ENCODE measurements around the gene USP54. TPM values are rescaled to one million over a fixed set of nuclear protein-coding genes. Genes with fewer than 3 reads are reported as not detected.

The USP54 gene
- total and polyA plus RNA-seq, 8 donors, result 54.8 to 122 (median 66.1) TPM

GRCh38 chr10:73448384-73448783 is 142.8 kb downstream of the USP54 start:
- TF ChIP-seq, protein P1, sequence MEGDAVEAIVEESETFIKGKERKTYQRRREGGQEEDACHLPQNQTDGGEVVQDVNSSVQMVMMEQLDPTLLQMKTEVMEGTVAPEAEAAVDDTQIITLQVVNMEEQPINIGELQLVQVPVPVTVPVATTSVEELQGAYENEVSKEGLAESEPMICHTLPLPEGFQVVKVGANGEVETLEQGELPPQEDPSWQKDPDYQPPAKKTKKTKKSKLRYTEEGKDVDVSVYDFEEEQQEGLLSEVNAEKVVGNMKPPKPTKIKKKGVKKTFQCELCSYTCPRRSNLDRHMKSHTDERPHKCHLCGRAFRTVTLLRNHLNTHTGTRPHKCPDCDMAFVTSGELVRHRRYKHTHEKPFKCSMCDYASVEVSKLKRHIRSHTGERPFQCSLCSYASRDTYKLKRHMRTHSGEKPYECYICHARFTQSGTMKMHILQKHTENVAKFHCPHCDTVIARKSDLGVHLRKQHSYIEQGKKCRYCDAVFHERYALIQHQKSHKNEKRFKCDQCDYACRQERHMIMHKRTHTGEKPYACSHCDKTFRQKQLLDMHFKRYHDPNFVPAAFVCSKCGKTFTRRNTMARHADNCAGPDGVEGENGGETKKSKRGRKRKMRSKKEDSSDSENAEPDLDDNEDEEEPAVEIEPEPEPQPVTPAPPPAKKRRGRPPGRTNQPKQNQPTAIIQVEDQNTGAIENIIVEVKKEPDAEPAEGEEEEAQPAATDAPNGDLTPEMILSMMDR (IDR thresholded peaks at IDR 0.05), result no peak
- Histone ChIP-seq H3K9me3 (no peaks in the 10 kb centered on the region), H3K4me1 (no peaks in the 10 kb centered on the region), H3K27me3 (no peaks in the 10 kb centered on the region), H3K27ac (no peak overlapping the region), H3K4me3 (no peak overlapping the region), H3K36me3 (peaks cover 0 to 30% of the 10 kb centered on the region in 2 donors)
- ATAC-seq (no peak), DNase-seq (no peak)
- intact Hi-C loops (cut with DNase I), result no loop called here

Other genes starting within 250 kb of the USP54 start
- 1 to 10 TPM in 1 of 2 donors, under 1 TPM in 1; 0.87 to 3.2 TPM for gene CFAP70, start 232.5 kb downstream of the USP54 start, total RNA-seq
- gene CFAP70, start 232.5 kb downstream of the USP54 start, polyA plus RNA-seq (ENCODE audit: insufficient read length in 6 of 6), result 10 to 100 TPM in 4 of 6 donors, 1 to 10 TPM in 2; 9.0 to 21.8 (median 15.8) TPM
- 100 to 1,000 TPM in 1 of 2 donors, 10 to 100 TPM in 1; 99.4 to 118 TPM for gene ANXA7, start 177.3 kb downstream of the USP54 start, total RNA-seq
- gene ANXA7, start 177.3 kb downstream of the USP54 start, polyA plus RNA-seq (ENCODE audit: insufficient read length in 6 of 6), result 10 to 100 TPM; 63.7 to 78.9 (median 71.4) TPM
- gene MSS51, start 157.8 kb downstream of the USP54 start, total RNA-seq, result 1 to 10 TPM; 1.3 to 2.7 TPM
- 1 to 10 TPM; 4.2 to 7.0 (median 5.6) TPM for gene MSS51, start 157.8 kb downstream of the USP54 start, polyA plus RNA-seq (ENCODE audit: insufficient read length in 6 of 6)
- gene PPP3CB, start 95.3 kb downstream of the USP54 start, total RNA-seq, result 10 to 100 TPM; 32.3 to 39.7 TPM
- 10 to 100 TPM; 63.0 to 71.3 (median 69.2) TPM for gene PPP3CB, start 95.3 kb downstream of the USP54 start, polyA plus RNA-seq (ENCODE audit: insufficient read length in 6 of 6)
- gene MYOZ1, start 50.1 kb upstream of the USP54 start, total RNA-seq, result 1 to 10 TPM in 1 of 2 donors, under 1 TPM in 1; 0.99 to 2.1 TPM
- 1 to 10 TPM; 1.7 to 3.1 (median 2.7) TPM for gene MYOZ1, start 50.1 kb upstream of the USP54 start, polyA plus RNA-seq (ENCODE audit: insufficient read length in 6 of 6)
- gene SYNPO2L, start 64.7 kb upstream of the USP54 start, total RNA-seq, result under 1 TPM; 0.20 to 0.42 TPM
- gene SYNPO2L, start 64.7 kb upstream of the USP54 start, polyA plus RNA-seq (ENCODE audit: insufficient read length in 6 of 6), result 1 to 10 TPM in 3 of 6 donors, under 1 TPM in 3; 0.60 to 1.3 (median 0.92) TPM
- 1 to 10 TPM; 8.4 to 10.0 TPM for gene AGAP5, start 106.8 kb upstream of the USP54 start, total RNA-seq
- 10 to 100 TPM; 20.0 to 35.4 (median 27.4) TPM for gene AGAP5, start 106.8 kb upstream of the USP54 start, polyA plus RNA-seq (ENCODE audit: insufficient read length in 6 of 6)
- 10 to 100 TPM; 86.6 to 88.1 TPM for gene SEC24C, start 153.0 kb upstream of the USP54 start, total RNA-seq
- gene SEC24C, start 153.0 kb upstream of the USP54 start, polyA plus RNA-seq (ENCODE audit: insufficient read length in 6 of 6), result 10 to 100 TPM; 59.9 to 77.7 (median 63.1) TPM
- 10 to 100 TPM; 24.8 to 27.5 TPM for gene CHCHD1, start 190.7 kb upstream of the USP54 start, total RNA-seq
- gene CHCHD1, start 190.7 kb upstream of the USP54 start, polyA plus RNA-seq (ENCODE audit: insufficient read length in 6 of 6), result 10 to 100 TPM; 35.8 to 41.5 (median 39.6) TPM
- 100 to 1,000 TPM; 103 to 112 TPM for gene ZSWIM8, start 194.3 kb upstream of the USP54 start, total RNA-seq
- 100 to 1,000 TPM in 1 of 6 donors, 10 to 100 TPM in 5; 85.2 to 119 (median 91.9) TPM for gene ZSWIM8, start 194.3 kb upstream of the USP54 start, polyA plus RNA-seq (ENCODE audit: insufficient read length in 6 of 6)
- gene NDST2, start 220.3 kb upstream of the USP54 start, total RNA-seq, result 10 to 100 TPM; 24.1 to 32.2 TPM
- gene NDST2, start 220.3 kb upstream of the USP54 start, polyA plus RNA-seq (ENCODE audit: insufficient read length in 6 of 6), result 10 to 100 TPM; 30.1 to 39.8 (median 37.1) TPM